Fibroblast of lung (primary cell): ENCODE data around the gene CLCNKA. TPM values are rescaled to one million over a fixed set of nuclear protein-coding genes. Genes with fewer than 3 reads are reported as not detected.

Experiments
- DNase-seq, 2 donors: peaks; one replicate each; pipeline versions ENCODE4 v3.0.0 to v3.0.0-alpha.2; 2010; ENCODE audit warnings: low read depth in 2 of 2
- H2AFZ ChIP-seq: 2 replicates; pipeline ENCODE4 v1.5.1; 2012; ENCODE audit warnings: low read length, control low read depth, inconsistent platforms
- H3K27ac ChIP-seq: 2 replicates; pipeline ENCODE4 v1.5.1; 2011; ENCODE audit warnings: low read length, control low read depth; ENCODE audit not compliant: insufficient read depth
- H3K27me3 ChIP-seq: 2 replicates; pipeline ENCODE4 v1.5.1; 2011; ENCODE audit warnings: mild to moderate bottlenecking, low read length; ENCODE audit not compliant: control insufficient read depth, insufficient read depth
- H3K36me3 ChIP-seq: 2 replicates; pipeline ENCODE4 v1.5.1; 2011; ENCODE audit warnings: low read length; ENCODE audit not compliant: control insufficient read depth, insufficient read depth
- H3K4me1 ChIP-seq: 2 replicates; pipeline ENCODE4 v1.5.1; 2011; ENCODE audit warnings: low read length; ENCODE audit not compliant: control insufficient read depth, insufficient read depth; ENCODE audit errors: extremely low read depth
- H3K4me2 ChIP-seq: 2 replicates; pipeline ENCODE4 v1.5.1; 2011; ENCODE audit warnings: low read length, control low read depth; ENCODE audit not compliant: insufficient read depth; ENCODE audit errors: extremely low read depth
- H3K4me3 ChIP-seq, 4 experiments: fragments of 200-600 bp in 1 of 4; sonication (generic) in 1 of 4; replicated peaks in 1 of 4; 2 replicates each; pipeline ENCODE4 v1.5.1; 2011 to 2016; ENCODE audit warnings: low read length in 4 of 4, low read depth in 3 of 4, mild to moderate bottlenecking in 3 of 4, control low read depth in 2 of 4, inconsistent platforms in 1 of 4, mixed read lengths in 1 of 4; ENCODE audit not compliant: insufficient read depth in 1 of 4; ENCODE audit errors: control extremely low read depth in 1 of 4
- H3K79me2 ChIP-seq: 2 replicates; pipeline ENCODE4 v1.5.1; 2012; ENCODE audit warnings: mild to moderate bottlenecking, low read length, inconsistent platforms; ENCODE audit not compliant: control insufficient read depth, insufficient read depth
- H3K9ac ChIP-seq: 2 replicates; pipeline ENCODE4 v1.5.1; 2011; ENCODE audit warnings: mild to moderate bottlenecking, low read length, control low read depth; ENCODE audit not compliant: insufficient read depth
- H3K9me3 ChIP-seq: 2 replicates; pipeline ENCODE4 v1.5.1; 2012; ENCODE audit warnings: low read depth, low read length; ENCODE audit not compliant: control insufficient read depth, insufficient read depth
- H4K20me1 ChIP-seq: 2 replicates; pipeline ENCODE4 v1.5.1; 2011; ENCODE audit warnings: low read length; ENCODE audit not compliant: control insufficient read depth, insufficient read depth; ENCODE audit errors: extremely low read depth
- EZH2 ChIP-seq: IDR thresholded peaks from 2 replicates; pipeline ENCODE4 v1.5.1; 2012; ENCODE audit warnings: low read length, control low read depth, mild to moderate bottlenecking; ENCODE audit errors: missing control alignments
- polyA plus RNA-seq, 2 donors: library from polyadenylated mRNA; depleted of rRNA in 1 of 2; stranded (reverse) in 1 of 2; unstranded in 1 of 2; fragments of >200 nt; gene quantifications; 2 replicates each; pipeline ENCODE4 v1.2.1, GENCODE V29; 2011 to 2012; ENCODE audit warnings: missing spikeins in 1 of 2
- total RNA-seq: library from RNA; depleted of rRNA; stranded (reverse); fragments of >200 nt; gene quantifications from 2 replicates; pipeline ENCODE4 v1.2.1, GENCODE V29; 2014
- TF ChIP-seq, protein P1 (sequence below), 2 donors: IDR thresholded peaks in 1 of 2; conservative IDR thresholded peaks in 1 of 2; 1 replicate in 1 of 2; 2 replicates in 1 of 2; pipeline ENCODE4 v1.5.1; 2011 to 2012; ENCODE audit warnings: low read length in 2 of 2, control low read depth in 1 of 2, inconsistent platforms in 1 of 2, low read depth in 1 of 2, mild to moderate bottlenecking in 1 of 2

CLCNKA gene
- total and polyA plus RNA-seq, 2 donors (not counting 1 experiment from before 2014, with no cell fraction given) = under 0.01 TPM; not detected in 1

DNA sequence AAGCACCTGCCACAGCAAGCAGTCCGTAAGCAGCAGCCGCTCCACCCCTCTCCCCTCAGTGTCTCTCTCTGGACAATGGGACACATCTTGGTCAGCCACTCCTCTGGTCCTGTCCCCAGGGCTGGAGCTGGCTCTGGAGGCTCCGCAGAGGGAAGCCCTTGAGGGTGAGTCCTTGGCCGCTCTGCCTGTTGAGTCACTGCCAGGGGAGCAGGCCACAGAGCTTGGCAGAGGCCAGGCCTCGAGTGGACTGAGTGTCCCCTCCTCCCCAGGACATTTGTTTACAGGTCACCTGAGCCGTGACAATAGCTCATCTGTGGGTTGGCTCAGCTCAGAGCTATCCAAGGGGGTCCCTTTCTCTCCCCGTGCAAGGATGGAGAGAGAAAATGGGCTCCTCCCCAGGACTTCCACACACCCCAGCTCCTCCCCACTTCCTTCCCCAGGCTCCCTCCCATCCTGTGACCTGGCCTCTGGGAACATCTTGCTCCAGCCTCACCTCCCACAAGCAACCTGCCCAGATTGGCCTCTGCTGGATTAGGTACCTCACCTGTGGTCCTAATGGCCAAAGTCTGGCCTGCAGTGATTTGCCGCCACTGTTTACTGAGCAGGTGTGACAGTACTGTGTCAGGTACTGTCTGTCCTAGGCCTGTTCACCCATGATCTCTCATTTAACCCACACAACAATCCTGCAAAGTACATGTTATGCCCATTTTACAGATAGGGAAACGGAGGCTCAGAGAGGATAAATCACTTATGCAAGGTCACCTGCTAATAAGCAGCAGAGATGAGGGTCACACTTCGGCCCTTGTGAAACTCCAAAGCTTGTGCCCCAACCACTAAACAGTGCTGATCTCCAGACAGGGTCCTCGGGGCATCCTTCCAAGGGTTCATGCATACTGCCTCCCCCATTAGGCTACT, 46.8 kb downstream of the CLCNKA start:
- TF ChIP-seq, protein P1, sequence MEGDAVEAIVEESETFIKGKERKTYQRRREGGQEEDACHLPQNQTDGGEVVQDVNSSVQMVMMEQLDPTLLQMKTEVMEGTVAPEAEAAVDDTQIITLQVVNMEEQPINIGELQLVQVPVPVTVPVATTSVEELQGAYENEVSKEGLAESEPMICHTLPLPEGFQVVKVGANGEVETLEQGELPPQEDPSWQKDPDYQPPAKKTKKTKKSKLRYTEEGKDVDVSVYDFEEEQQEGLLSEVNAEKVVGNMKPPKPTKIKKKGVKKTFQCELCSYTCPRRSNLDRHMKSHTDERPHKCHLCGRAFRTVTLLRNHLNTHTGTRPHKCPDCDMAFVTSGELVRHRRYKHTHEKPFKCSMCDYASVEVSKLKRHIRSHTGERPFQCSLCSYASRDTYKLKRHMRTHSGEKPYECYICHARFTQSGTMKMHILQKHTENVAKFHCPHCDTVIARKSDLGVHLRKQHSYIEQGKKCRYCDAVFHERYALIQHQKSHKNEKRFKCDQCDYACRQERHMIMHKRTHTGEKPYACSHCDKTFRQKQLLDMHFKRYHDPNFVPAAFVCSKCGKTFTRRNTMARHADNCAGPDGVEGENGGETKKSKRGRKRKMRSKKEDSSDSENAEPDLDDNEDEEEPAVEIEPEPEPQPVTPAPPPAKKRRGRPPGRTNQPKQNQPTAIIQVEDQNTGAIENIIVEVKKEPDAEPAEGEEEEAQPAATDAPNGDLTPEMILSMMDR (conservative IDR thresholded peaks at IDR 0.05 in 1 of 2, IDR thresholded peaks at IDR 0.05 in 1 of 2; ENCODE audit: low read depth in 1 of 2, low read length in 2 of 2) = no peak
- no peak for TF ChIP-seq EZH2
- Histone ChIP-seq H3K4me2 (no peak overlapping the region), H3K4me1 (peaks cover under 1% of the 10 kb centered on the region), H4K20me1 (no peaks in the 10 kb centered on the region), H3K27ac (no peak overlapping the region), H3K9me3 (no peaks in the 10 kb centered on the region), H2AFZ (no peak overlapping the region), H3K4me3 (no peak overlapping the region), H3K79me2 (no peaks in the 10 kb centered on the region), H3K36me3 (no peaks in the 10 kb centered on the region), H3K27me3 (peaks cover 7% of the 10 kb centered on the region), H3K9ac (no peak overlapping the region)
- DNase-seq = no peak

DNA sequence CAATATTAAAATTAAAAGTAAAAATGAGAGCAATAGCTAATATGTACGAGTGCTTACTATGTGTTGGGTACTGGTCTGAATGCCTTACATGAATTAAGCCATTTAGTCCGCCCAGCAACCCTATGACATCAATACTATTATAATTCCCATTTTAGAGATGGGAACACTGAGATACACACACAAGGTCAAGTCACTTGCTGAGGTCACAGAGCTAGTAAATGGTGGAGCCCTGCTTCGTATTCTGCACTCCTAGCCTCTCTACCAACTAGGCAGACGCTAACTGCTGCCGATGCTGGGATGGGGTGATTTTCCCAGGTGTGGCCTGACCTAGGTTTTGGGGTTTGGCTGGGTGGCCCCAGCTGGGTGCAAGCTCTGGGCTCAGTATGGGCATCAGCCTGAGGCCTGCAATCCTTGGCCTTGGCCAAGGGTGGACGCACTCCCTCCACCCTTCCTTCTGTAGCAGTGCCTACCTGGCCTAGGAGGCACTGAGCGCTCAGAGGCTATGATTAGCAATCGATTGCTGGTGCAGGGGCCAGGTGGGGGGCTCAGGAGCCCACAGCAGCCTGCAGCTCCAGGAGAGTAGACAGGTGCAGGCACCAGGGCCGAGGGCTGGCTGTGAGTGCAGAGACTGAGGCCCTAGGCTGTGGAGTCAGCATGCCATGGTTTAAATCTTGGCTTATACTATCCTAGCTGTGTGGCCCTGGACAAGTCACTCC, 49.0 kb downstream of the CLCNKA start:
- H3K79me2 ChIP-seq = no peaks in the 10 kb centered on the region
- H3K4me1 ChIP-seq = peaks cover 10% of the 10 kb centered on the region
- TF ChIP-seq EZH2 = no peak
- TF ChIP-seq, protein P1 (conservative IDR thresholded peaks at IDR 0.05 in 1 of 2, IDR thresholded peaks at IDR 0.05 in 1 of 2; ENCODE audit: low read depth in 1 of 2, low read length in 2 of 2) = no peak
- H4K20me1 ChIP-seq = no peaks in the 10 kb centered on the region
- no peak overlapping the region for H2AFZ ChIP-seq
- no peak overlapping the region for H3K9ac ChIP-seq
- H3K4me3 ChIP-seq = no peak overlapping the region
- H3K9me3 ChIP-seq = no peaks in the 10 kb centered on the region
- no peak overlapping the region for H3K27ac ChIP-seq
- no peak overlapping the region for H3K4me2 ChIP-seq
- H3K27me3 ChIP-seq = peaks cover 4% of the 10 kb centered on the region
- no peaks in the 10 kb centered on the region for H3K36me3 ChIP-seq
- DNase-seq = no peak

DNA sequence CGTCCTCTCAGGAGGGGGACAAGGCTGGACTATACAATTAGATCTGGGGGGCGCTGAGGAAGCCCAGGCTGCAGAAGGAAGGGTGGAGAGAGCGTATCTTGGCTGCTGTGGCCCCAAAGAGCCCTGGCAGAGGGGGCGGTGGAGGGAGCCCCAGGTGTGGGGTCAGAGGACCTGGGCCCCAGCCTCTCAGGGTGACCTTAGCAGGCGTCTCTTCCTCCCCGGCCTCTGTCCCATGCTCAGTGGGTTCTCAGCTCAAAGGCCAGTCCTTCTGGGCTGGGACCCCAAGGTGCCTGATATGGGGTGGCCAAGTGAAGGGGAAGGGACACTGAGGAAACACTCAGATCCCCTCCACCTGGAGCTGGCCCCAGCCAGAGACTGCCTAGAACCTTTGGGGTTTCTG, 49.8 kb downstream of the CLCNKA start:
- TF ChIP-seq, protein P1 (conservative IDR thresholded peaks at IDR 0.05 in 1 of 2, IDR thresholded peaks at IDR 0.05 in 1 of 2; ENCODE audit: low read depth in 1 of 2, low read length in 2 of 2) = no peak
- TF ChIP-seq EZH2 = no peak

More for the DNA sequence above, 49.8 kb downstream of the CLCNKA start:
- Histone ChIP-seq H3K36me3 (no peaks in the 10 kb centered on the region), H3K9me3 (no peaks in the 10 kb centered on the region), H2AFZ (no peak overlapping the region), H3K4me1 (peaks cover 15% of the 10 kb centered on the region), H3K4me2 (no peak overlapping the region), H3K79me2 (no peaks in the 10 kb centered on the region), H3K27ac (no peak overlapping the region), H4K20me1 (no peaks in the 10 kb centered on the region), H3K9ac (no peak overlapping the region), H3K27me3 (peaks cover 4% of the 10 kb centered on the region), H3K4me3 (no peak overlapping the region)
- no peak for DNase-seq
